ENCODE measurements around the gene SPTBN5.

DNA sequence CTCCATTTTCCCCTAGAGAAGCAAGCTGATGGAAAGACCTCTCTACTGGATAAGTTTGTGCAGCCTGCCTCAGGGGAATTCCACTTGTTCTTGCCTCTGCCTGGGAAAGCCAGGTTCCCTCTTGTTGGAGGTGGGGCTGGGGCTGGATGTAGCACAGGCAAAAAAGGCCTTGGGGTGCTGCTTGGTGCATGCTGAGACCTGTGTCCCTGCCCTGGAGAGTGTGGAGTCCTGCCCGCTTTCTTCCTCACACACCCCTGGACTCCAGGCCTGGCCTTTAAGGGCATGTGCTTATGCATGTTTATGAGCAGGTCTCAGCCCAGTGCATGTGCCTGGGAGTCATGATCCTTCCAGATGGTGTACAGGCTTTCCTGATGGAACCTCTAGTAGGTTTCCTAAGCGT, 89.5 kb downstream of the SPTBN5 start:
- TF ChIP-seq CTCF (conservative IDR thresholded peaks at IDR 0.05; ENCODE audit: low read length) (no peak), EZH2phosphoT487 (IDR thresholded peaks at IDR 0.05; ENCODE audit: borderline replicate concordance) (no peak)

Data from Loucy (cell line).